ENCODE measurements around the gene GLTP. TPM values are rescaled to one million over a fixed set of nuclear protein-coding genes. Genes with fewer than 3 reads are reported as not detected.

Gene GLTP
- total RNA-seq, 4 donors from 2014 or later: 8.7 to 53.9 (median 24.6) TPM

DNA sequence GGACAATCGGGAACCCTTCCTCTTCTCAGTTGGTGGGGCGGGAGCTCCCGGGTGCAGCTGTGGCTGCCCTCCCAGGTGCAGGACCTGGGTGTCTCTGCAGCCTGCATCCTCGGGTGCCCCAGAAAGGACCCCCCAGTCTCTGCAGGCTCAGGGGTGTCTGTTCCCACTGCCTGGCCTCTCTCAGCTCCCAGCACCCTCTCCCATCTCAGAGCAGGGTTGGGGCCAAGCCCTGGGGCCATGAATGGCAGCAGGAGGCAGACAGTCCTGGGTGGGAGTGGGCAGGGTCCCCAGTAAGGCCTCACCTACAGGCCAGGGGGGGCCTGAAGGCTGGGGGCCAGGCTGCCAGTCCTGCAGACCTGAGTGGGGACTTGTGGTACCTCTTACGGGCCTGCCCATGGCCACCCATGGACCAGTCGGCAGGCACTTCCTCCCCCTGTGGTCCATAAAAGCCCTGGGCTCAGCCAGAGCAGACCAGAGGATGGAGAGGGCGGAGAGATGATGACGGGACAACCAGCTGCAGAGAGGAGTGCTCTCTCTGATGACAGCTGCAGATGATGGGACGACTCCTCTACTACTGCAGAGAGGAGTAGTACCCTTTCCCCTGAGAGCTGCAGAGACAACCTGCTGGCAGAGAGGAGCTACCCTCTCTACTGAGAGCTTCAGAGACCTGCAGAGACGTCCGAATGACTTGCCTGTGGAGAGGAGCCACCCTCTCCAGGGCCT lies 46.3 kb upstream of the GLTP start:
- Histone ChIP-seq H3K4me3 (no peak overlapping the region), H3K9me3 (no peaks in the 10 kb centered on the region), H3K4me1 (no peaks in the 10 kb centered on the region), H3K27ac (no peak overlapping the region), H3K36me3 (no peaks in the 10 kb centered on the region), H3K27me3 (no peaks in the 10 kb centered on the region)
- no peak for TF ChIP-seq POLR2A (IDR thresholded peaks at IDR 0.05)
- TF ChIP-seq, protein P1, sequence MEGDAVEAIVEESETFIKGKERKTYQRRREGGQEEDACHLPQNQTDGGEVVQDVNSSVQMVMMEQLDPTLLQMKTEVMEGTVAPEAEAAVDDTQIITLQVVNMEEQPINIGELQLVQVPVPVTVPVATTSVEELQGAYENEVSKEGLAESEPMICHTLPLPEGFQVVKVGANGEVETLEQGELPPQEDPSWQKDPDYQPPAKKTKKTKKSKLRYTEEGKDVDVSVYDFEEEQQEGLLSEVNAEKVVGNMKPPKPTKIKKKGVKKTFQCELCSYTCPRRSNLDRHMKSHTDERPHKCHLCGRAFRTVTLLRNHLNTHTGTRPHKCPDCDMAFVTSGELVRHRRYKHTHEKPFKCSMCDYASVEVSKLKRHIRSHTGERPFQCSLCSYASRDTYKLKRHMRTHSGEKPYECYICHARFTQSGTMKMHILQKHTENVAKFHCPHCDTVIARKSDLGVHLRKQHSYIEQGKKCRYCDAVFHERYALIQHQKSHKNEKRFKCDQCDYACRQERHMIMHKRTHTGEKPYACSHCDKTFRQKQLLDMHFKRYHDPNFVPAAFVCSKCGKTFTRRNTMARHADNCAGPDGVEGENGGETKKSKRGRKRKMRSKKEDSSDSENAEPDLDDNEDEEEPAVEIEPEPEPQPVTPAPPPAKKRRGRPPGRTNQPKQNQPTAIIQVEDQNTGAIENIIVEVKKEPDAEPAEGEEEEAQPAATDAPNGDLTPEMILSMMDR (IDR thresholded peaks at IDR 0.05): no peak
- no peak for DNase-seq
- intact Hi-C loops (cut with DNase I; ENCODE audit: low total_unique reads): no loop called here

DNA sequence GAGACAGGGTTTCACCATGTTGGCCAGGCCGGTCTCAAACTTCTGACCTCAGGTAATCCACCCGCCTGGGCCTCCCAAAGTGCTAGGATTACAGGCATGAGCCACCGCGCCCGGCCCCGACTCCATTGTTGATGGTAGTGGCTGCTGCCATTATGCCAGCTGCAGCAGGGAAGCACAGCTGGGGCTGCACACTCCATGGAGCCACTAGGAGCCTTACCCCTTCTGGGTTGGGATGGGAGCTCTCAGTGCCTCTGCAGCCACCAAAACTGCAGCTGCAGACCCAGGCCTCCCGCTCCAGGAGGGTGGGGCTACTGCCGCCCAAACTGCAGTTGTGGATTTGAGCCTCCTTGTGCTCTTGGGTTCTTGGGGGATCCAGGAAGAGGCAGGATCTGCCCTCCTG lies 45.7 kb upstream of the GLTP start:
- TF ChIP-seq, protein P1 (IDR thresholded peaks at IDR 0.05): no peak
- TF ChIP-seq POLR2A (IDR thresholded peaks at IDR 0.05): no peak
- H3K27ac ChIP-seq: no peak overlapping the region
- no peak for DNase-seq
- no peaks in the 10 kb centered on the region for H3K4me1 ChIP-seq
- H3K9me3 ChIP-seq: no peaks in the 10 kb centered on the region
- no peaks in the 10 kb centered on the region for H3K27me3 ChIP-seq
- no peaks in the 10 kb centered on the region for H3K36me3 ChIP-seq
- no peak overlapping the region for H3K4me3 ChIP-seq
- intact Hi-C loops (cut with DNase I; ENCODE audit: low total_unique reads): no loop called here

DNA sequence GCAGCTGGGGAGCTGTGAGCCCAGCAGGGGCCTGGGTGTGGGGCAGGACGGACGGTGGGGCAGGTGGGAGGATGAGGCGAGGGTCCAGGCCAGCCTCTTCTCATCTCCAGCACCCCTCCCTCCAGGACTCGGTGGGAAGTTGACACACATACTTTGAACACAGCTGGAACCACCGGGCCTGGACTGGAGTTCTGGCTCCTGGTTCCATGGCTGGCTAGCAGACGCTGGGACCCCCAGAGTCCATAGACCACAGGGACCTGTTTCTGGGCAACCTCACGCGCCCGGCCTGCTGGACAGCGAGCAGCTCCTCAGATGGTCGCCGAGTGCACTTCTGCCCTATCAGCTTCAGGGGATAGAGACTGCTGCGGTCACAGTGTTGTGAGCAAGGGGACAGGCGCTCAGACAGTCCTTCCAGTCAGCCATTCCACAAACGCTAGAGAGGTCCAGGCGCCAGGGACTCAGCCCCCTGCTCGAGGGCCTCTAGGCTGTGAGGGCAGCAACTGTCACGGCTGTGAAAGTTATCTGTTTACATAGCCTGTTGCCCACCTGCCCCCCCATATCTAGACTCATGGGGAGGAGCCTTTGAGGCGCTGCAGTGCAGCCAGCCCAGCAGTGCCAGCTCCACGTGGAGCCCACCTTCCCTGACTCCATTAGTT lies 45.0 kb upstream of the GLTP start:
- DNase-seq: no peak
- no peaks in the 10 kb centered on the region for H3K27me3 ChIP-seq
- intact Hi-C loops (cut with DNase I; ENCODE audit: low total_unique reads): no loop called here
- TF ChIP-seq POLR2A (IDR thresholded peaks at IDR 0.05): no peak
- TF ChIP-seq, protein P1 (IDR thresholded peaks at IDR 0.05): no peak
- H3K9me3 ChIP-seq: no peaks in the 10 kb centered on the region
- H3K4me1 ChIP-seq: no peaks in the 10 kb centered on the region
- H3K36me3 ChIP-seq: no peaks in the 10 kb centered on the region
- no peak overlapping the region for H3K27ac ChIP-seq
- H3K4me3 ChIP-seq: no peak overlapping the region

DNA sequence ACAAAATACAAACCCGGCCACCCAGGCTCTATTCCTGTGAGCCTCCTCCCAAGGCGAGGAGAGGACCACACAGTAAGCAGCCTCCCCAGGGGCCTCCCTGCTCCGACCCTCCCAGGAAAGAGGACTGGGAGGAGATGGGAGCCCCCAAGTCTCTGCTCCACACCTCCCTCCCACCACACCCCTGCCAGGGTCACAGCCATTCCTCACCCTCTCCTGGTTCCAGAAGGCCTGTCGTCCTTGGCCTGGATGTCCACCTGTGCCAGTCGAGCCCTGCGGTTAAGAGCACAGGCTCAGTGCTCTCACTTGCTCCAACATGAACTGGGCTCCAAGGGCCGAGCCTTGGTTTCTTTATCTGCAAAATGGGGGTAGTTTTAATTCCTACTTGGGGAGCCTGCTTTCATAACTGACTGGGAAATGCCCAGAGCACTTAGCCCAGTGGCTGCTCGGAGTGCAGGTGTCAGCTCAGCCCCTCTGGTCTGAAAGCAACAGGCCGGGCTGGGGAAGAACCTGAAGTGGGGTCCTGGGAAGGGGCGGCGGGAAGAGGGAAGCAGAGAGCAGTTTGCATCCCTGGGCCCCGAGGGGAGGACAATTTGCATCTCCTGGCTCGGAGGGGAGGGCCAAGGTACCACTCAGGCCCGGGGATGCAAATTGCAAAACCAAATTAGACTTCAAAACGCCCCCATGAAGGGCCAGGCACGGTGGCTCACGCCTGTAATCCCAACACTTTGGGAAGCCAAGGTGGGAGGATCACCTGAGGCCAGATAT lies 43.3 kb upstream of the GLTP start:
- no peak for DNase-seq
- Histone ChIP-seq H3K27ac (no peak overlapping the region), H3K36me3 (no peaks in the 10 kb centered on the region), H3K4me1 (no peaks in the 10 kb centered on the region), H3K4me3 (no peak overlapping the region), H3K27me3 (no peaks in the 10 kb centered on the region), H3K9me3 (no peaks in the 10 kb centered on the region)
- intact Hi-C loops (cut with DNase I; ENCODE audit: low total_unique reads): no loop called here
- TF ChIP-seq POLR2A (IDR thresholded peaks at IDR 0.05): no peak
- TF ChIP-seq, protein P1 (IDR thresholded peaks at IDR 0.05): no peak

DNA sequence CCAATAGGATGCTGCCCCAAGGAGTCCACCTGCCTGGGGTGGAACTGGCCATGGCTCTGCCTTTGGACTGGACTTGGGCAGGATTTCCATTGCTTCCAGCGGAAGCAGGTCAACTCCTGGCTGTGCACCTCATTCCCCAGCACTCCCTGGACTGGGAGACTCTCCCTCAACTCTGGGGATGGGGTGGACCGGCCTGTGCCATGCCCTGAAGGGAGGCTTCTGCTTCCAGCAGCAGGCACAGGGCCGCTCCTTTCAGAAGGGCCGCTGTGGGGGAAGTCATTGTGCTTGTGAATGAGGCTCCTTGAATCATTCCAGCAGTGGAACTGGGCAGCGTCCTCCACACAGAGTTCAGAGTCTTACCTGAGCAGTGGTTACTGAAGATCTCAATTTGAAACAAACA lies 42.7 kb upstream of the GLTP start:
- Histone ChIP-seq H3K36me3 (no peaks in the 10 kb centered on the region), H3K9me3 (no peaks in the 10 kb centered on the region), H3K27ac (no peak overlapping the region), H3K4me1 (no peaks in the 10 kb centered on the region), H3K27me3 (no peaks in the 10 kb centered on the region), H3K4me3 (no peak overlapping the region)
- DNase-seq: no peak
- intact Hi-C loops (cut with DNase I; ENCODE audit: low total_unique reads): no loop called here
- TF ChIP-seq, protein P1 (IDR thresholded peaks at IDR 0.05): no peak
- no peak for TF ChIP-seq POLR2A (IDR thresholded peaks at IDR 0.05)
